Esophagus squamous epithelium (tissue), 5 donors: ENCODE results near the gene NRARP. TPM values are rescaled to one million over a fixed set of nuclear protein-coding genes. Genes with fewer than 3 reads are reported as not detected.

Source experiments
- DNase-seq: peaks from one replicate; lab custom pipeline; 2025; lab: John Stamatoyannopoulos, UW
- H3K27ac ChIP-seq, 4 donors: fragments of 200-600 bp; sonication (generic); one replicate each; pipeline ENCODE4 v1.5.1; 2016 to 2019; ENCODE audit warnings: mild to moderate bottlenecking in 1 of 4
- H3K27me3 ChIP-seq, 4 donors: fragments of 200-600 bp; sonication (generic); 1 replicate in 3 of 4; 2 replicates in 1 of 4; pipeline versions ENCODE4 v1.5.1 to v1.6.0; 2017 to 2021; ENCODE audit warnings: antibody characterized with exemption in 1 of 4
- H3K36me3 ChIP-seq, 3 donors: fragments of 200-600 bp; sonication (generic); one replicate each; pipeline ENCODE4 v1.5.1; 2016 to 2019
- H3K4me1 ChIP-seq, 3 donors: fragments of 200-600 bp; sonication (generic); one replicate each; pipeline ENCODE4 v1.5.1; 2017 to 2019
- H3K4me3 ChIP-seq, 4 donors: fragments of 200-600 bp; sonication (generic); 1 replicate in 3 of 4; 2 replicates in 1 of 4; pipeline ENCODE4 v1.5.1; 2016 to 2019; ENCODE audit warnings: mild to moderate bottlenecking in 2 of 4, moderate library complexity in 1 of 4
- H3K9me3 ChIP-seq, 3 donors: fragments of 200-600 bp; sonication (generic); one replicate each; pipeline ENCODE4 v1.5.1; 2016 to 2019
- CTCF ChIP-seq, 6 experiments: fragments of 450-650 bp in 4 of 6; fragments of 200-600 bp in 2 of 6; sonication (generic) in 2 of 6; IDR thresholded peaks; one replicate each; pipeline ENCODE4 v1.5.1; 2016 to 2019; ENCODE audit warnings: antibody characterized with exemption in 6 of 6, mild to moderate bottlenecking in 4 of 6, moderate library complexity in 4 of 6
- POLR2A ChIP-seq, 4 donors: fragments of 450-650 bp; IDR thresholded peaks; one replicate each; pipeline ENCODE4 v1.6.1; 2017; ENCODE audit warnings: antibody characterized with exemption in 4 of 4, mild to moderate bottlenecking in 4 of 4, moderate library complexity in 3 of 4
- WGBS, 2 donors: methylation state at CpG; one replicate each; pipeline ENCODE4 v1.1.5; 2018; 5-methylcytosine and 5-hydroxymethylcytosine counted together
- intact Hi-C: fragments of 100-400 bp; cut with DNase I; formaldehyde crosslinking; loops from one replicate; pipeline ENCODE4 v1.15.0; 2022
- total RNA-seq, 4 donors: library from RNA; depleted of rRNA; stranded (reverse); fragments of >200 nt; gene quantifications; one replicate each; pipeline ENCODE4 v1.1.0, GENCODE V29; 2016
- donor health status: DM: yes; HTN: yes; CAD: no.

The NRARP gene
- total RNA-seq, 4 donors from 2014 or later: 19.6 to 33.9 (median 27.5) TPM

DNA sequence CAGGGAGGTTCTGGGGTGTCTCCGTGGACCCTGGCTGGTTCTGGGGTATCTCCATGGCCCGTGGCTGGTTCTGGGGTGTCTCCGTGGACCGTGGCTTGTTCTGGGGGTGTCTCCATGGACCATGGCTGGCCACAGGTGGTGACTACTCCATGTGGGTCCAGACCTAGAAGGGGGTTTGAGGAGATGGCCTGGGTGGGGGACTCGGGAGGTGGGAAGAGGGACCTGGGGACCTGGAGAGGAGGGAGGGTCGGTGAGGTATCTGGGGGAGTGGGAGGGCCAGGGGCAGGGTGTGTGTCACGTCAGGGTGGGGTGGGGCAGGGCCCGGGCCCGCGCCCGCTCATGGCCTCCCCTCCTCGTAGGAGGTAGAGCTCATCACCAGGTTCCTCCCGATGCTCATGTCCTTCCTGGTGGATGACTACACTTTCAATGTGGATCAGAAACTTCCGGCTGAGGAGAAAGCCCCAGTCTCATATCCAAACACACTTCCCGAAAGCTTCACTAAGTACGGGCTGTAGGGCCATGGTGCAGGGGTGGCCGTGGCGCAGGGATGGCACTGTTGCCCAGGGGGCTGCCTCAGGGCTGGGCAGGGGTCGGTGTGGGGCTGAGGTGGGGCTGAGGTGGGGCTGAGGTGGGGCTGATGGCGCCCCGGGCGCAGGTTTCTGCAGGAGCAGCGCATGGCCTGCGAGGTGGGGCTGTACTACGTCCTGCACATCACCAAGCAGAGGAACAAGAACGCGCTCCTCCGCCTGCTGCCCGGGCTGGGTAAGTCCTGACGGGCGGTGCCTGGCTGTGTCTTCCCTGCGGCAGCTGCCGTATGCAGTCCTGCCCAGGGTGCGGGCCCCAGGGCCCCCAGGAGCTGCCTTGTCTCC, 35.3 kb downstream of the NRARP start:
- Histone ChIP-seq H3K4me1 (peaks cover 0 to 45% (median 11%) of the 10 kb centered on the region in 3 donors), H3K27me3 (no peaks in the 10 kb centered on the region), H3K27ac (no peak overlapping the region), H3K4me3 (no peak overlapping the region), H3K9me3 (no peaks in the 10 kb centered on the region), H3K36me3 (peaks cover 23 to 92% (median 28%) of the 10 kb centered on the region in 3 donors)
- no peak for DNase-seq
- TF ChIP-seq POLR2A (IDR thresholded peaks at IDR 0.05): no peak
- TF ChIP-seq CTCF (IDR thresholded peaks at IDR 0.05): no peak
- intact Hi-C loops: no loop called here
- WGBS, 2 donors: 85 to 94% methylated on average over 15 to 28 of the region's 34 CpGs

- H3K27ac ChIP-seq: no peak overlapping the region
- intact Hi-C loops: no loop called here
- H3K4me3 ChIP-seq: no peak overlapping the region
- no peaks in the 10 kb centered on the region for H3K27me3 ChIP-seq
- H3K9me3 ChIP-seq: no peaks in the 10 kb centered on the region
- no peak for DNase-seq
- peaks cover 0 to 38% (median 11%) of the 10 kb centered on the region in 3 donors for H3K4me1 ChIP-seq
- H3K36me3 ChIP-seq: peaks cover 23 to 90% (median 28%) of the 10 kb centered on the region in 3 donors
- TF ChIP-seq POLR2A (IDR thresholded peaks at IDR 0.05) (no peak), CTCF (IDR thresholded peaks at IDR 0.05) (no peak)
- 100% methylated on average over 3 of the region's 15 CpGs; no CpG with 5 or more reads in 1 of the 2 donors for WGBS, 2 donors
These were observed 35.9 kb downstream of the NRARP start for GRCh38 chr9:137266162-137266527.

DNA sequence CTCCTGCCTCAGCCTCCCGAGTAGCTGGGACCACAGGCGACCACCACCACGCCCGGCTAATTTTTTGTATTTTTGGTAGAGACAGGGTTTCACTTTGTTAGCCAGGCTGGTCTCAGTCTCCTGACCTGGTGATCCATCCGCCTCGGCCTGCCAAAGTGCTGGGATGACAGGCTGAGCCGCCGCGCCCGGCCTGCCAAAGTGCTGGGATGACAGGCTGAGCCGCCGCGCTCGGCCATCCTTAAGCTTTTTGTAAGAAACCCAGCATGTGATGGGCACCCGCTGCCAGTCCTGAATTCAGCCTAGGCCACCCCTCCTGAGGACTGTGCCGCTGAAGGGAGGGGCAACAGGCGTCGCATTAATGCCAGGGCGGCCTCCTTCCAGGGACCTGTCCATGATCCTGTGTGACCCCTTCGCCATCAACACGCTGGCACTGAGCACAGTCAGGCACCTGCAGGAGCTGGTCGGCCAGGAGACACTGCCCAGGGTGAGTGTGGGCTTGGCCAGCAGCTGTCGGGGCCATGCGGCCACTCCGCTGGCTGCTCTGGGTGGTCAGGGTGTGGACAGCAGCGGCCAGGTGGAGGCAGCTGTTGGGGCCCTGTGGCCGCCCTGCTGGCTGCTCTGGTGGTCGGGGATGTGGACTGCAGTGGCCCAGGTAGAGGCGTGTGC, 36.4 kb downstream of the NRARP start:
- TF ChIP-seq CTCF (IDR thresholded peaks at IDR 0.05): no peak
- TF ChIP-seq POLR2A (IDR thresholded peaks at IDR 0.05): no peak
- Histone ChIP-seq H3K36me3 (peaks cover 23 to 87% (median 28%) of the 10 kb centered on the region in 3 donors), H3K4me1 (peaks cover 0 to 33% (median 11%) of the 10 kb centered on the region in 3 donors), H3K4me3 (no peak overlapping the region), H3K27ac (no peak overlapping the region), H3K27me3 (no peaks in the 10 kb centered on the region), H3K9me3 (no peaks in the 10 kb centered on the region)
- no peak for DNase-seq
- 89 to 100% methylated on average over 1 to 14 of the region's 29 CpGs for WGBS, 2 donors
- intact Hi-C loops: no loop called here

DNA sequence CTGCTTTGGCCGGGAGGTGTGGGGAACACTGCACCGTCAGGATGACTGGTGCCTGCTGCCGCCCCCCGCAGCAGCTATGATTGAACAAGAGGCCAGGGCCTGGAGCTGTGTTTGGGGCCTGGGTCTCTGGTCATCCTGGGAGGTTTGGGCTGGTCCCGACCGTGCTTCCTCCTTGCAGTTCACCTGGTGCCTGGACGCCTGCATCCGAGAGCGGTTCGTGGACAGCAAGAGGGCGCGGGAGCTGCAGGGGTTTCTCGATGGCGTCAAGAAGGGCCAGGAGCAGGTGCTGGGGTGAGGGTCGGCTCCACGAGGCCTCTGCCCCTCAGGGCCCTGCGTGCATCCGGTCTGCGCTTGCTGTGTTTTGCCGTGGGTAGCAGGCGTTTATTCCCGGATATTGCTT, 38.0 kb downstream of the NRARP start:
- no peak overlapping the region for H3K4me3 ChIP-seq
- DNase-seq: no peak
- no peak overlapping the region for H3K27ac ChIP-seq
- H3K36me3 ChIP-seq: peaks cover 23 to 85% (median 28%) of the 10 kb centered on the region in 3 donors
- intact Hi-C loops: no loop called here
- TF ChIP-seq CTCF (IDR thresholded peaks at IDR 0.05): no peak
- no peak for TF ChIP-seq POLR2A (IDR thresholded peaks at IDR 0.05)
- H3K9me3 ChIP-seq: no peaks in the 10 kb centered on the region
- H3K27me3 ChIP-seq: no peaks in the 10 kb centered on the region
- H3K4me1 ChIP-seq: peaks cover 0 to 17% (median 4%) of the 10 kb centered on the region in 3 donors
- 92 to 96% methylated on average over 8 to 14 of the region's 22 CpGs for WGBS, 2 donors

GRCh38 chr9:137263506-137263905, 38.6 kb downstream of the NRARP start:
- WGBS, 2 donors: 84% methylated on average over 9 of the region's 10 CpGs; no CpG with 5 or more reads in 1 of the 2 donors
- DNase-seq: no peak

More at GRCh38 chr9:137263506-137263905, 38.6 kb downstream of the NRARP start:
- intact Hi-C loops: no loop called here
- TF ChIP-seq CTCF (IDR thresholded peaks at IDR 0.05): no peak
- TF ChIP-seq POLR2A (IDR thresholded peaks at IDR 0.05): no peak
- peaks cover 0 to 11% (median 0%) of the 10 kb centered on the region in 3 donors for H3K4me1 ChIP-seq
- no peaks in the 10 kb centered on the region for H3K27me3 ChIP-seq
- H3K36me3 ChIP-seq: peaks cover 23 to 85% (median 28%) of the 10 kb centered on the region in 3 donors
- H3K4me3 ChIP-seq: no peak overlapping the region
- H3K9me3 ChIP-seq: no peaks in the 10 kb centered on the region
- H3K27ac ChIP-seq: no peak overlapping the region
